HT1080 (cell line): ENCODE results near the gene FKBP9. TPM values are rescaled to one million over a fixed set of nuclear protein-coding genes. Genes with fewer than 3 reads are reported as not detected.
"Not testable (repeated sequence)": the region's sequence is repeated elsewhere in the genome, so short reads cannot be mapped to it uniquely, and the experiment has no call there.

Experiments used
- DNase-seq: peaks from one replicate; pipeline ENCODE4 v3.0.0-alpha.2; 2015; ENCODE audit warnings: low read depth
- total RNA-seq: library from RNA; depleted of rRNA; stranded (reverse); fragments of >200 nt; shearing (Covaris generic); gene quantifications from 2 replicates; pipeline ENCODE4 v1.2.3, GENCODE V29; 2014

Gene FKBP9
- total RNA-seq, 1 experiment from 2014 or later: 47.6 TPM

- not testable (repeated sequence) for DNase-seq
Measured at GRCh38 chr7:33004104-33004616, 46.9 kb downstream of the FKBP9 start.

DNA sequence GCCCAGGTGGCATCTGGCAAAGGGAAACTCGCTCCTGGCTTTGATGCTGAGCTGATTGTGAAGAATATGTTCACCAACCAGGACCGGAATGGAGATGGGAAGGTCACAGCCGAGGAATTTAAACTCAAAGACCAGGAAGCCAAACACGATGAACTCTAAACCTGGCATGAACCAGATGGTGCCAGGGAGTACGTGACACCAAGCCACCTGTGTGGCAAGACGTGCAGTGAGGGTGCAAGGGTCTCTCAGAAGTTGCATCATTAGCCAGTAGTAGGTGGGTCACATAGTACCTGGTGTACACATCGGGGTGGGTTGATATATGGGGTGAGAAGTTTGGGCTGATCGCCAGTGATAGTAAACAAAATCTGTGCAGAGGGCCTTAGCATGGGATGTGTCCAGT lies 48.0 kb downstream of the FKBP9 start:
- not testable (repeated sequence) for DNase-seq

DNA sequence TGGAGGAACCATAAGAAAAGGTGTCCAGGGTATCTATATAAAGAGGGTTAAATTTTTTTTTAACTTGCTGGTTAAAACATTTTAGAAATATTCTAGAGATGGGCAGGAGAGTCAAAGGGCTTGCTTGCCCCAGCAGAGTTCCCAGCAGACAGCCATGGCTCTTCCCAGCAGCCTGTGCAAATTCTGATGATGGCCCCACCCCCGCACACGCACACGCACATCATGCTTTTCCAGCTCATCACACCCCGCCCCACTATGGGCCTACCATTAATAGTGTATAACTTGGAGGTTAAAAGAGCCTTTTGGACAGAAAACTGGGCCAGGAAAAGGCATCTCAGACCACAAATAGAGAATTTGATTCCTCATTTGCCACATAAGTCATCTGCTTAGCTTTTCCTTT lies 48.5 kb downstream of the FKBP9 start:
- DNase-seq: not testable (repeated sequence)

DNA sequence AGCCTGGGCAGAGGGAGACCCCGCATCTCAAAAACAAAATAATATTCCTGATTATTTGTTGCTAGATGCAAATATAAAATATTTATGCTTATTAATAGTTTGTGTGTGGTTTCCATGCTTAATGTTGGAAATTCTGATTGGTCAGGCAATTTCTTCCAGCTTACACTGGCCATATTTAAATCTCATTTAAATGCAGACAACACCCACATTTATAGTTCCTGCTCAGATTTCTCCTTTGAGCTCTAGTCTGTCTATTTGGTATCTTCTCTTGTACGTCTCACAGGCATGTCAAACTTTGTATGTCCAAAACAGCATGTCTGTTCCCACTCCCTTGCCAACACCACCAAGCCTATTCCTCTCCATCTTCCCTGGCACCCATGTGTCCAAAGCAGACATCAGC lies 52.5 kb downstream of the FKBP9 start:
- DNase-seq: no peak

GRCh38 chr7:33012364-33012763 lies 55.1 kb downstream of the FKBP9 start:
- DNase-seq: no peak

DNA sequence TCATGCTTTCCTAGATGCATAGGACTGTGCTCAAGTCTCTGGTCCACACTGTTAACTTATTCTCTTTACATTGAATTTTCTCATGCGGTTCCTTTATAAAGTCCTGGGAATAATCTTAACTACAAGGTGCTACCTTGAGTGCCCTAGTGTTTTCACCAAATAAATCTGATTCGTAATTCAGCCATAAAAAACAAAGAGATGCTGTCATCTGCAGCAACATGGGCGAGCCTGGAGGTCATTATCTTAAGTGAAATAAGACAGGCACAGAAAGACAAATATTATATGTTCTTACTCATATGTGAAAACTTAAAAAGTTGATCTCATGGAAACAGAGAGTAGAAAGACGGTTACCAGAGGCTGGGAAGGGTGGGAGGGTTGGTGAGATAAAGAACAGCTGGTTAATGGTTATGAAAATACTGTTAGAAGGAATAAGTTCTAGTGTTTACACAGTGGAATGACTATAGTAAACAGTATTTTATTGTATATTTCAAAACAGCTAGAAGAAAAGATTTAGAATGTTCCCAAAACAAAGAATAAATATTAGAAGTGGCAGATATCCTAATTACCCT lies 67.0 kb downstream of the FKBP9 start:
- DNase-seq: no peak

- no peak for DNase-seq
Measured at GRCh38 chr7:33035776-33036175, 78.5 kb downstream of the FKBP9 start.

GRCh38 chr7:33038639-33039038 lies 81.4 kb downstream of the FKBP9 start:
- no peak for DNase-seq

GRCh38 chr7:33039257-33039902 lies 82.1 kb downstream of the FKBP9 start:
- no peak for DNase-seq

DNA sequence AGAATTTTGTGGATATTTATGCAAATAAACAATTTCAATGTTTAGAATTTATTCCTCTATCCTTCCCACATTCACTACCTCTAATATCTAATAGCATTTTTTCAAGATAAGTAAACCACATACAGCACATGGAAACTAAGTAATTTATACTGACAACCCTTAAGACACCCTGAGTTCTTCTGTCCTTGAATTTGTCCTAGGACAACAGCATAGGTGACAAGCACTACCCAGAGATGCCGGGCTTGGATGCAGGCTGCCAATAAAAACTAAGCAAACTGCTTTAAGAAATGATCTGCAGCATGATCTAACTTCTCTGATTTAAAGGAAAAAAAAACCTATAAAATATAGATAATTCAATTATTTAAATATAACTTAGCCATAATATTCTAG lies 82.7 kb downstream of the FKBP9 start:
- no peak for DNase-seq

- DNase-seq: peak; percentile 20
Measured at GRCh38 chr7:33040803-33041516, 83.7 kb downstream of the FKBP9 start.

DNA sequence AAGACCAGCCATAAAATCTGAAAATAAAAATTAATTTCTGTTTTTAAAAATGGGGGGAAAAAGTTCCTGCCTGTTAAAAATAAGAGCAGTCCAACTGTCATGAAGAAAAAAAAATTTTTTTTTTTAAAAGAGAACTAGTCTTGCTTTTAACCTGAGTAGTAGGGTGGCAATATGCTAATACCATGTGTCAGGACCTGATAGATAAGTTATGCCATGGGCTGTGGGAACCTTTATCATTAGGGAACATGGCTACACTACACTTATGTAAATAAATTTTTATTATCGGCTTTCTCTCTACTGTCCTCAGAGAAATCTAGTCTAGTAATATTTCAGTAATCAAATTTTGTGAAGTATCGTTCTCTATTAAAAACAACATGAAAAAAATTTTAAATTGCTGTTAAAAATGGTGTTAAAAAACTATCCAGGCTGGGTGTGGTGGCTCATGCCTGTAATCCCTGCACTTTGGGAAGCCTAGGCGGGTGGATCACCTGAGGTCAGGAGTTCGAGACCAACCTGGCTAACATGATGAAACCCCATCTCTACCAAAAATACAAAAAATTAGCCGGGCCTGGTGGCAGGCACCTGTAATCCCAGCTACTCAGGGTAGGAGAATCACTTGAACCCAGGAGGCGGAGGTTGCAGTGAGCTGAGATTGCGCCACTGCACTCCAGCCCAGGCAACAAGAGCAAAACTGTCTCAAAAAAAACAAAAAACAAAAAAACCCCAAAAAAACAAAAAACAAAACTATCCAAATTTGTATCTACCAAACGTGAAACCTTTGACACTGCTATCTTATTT lies 84.6 kb downstream of the FKBP9 start:
- DNase-seq: no peak

DNA sequence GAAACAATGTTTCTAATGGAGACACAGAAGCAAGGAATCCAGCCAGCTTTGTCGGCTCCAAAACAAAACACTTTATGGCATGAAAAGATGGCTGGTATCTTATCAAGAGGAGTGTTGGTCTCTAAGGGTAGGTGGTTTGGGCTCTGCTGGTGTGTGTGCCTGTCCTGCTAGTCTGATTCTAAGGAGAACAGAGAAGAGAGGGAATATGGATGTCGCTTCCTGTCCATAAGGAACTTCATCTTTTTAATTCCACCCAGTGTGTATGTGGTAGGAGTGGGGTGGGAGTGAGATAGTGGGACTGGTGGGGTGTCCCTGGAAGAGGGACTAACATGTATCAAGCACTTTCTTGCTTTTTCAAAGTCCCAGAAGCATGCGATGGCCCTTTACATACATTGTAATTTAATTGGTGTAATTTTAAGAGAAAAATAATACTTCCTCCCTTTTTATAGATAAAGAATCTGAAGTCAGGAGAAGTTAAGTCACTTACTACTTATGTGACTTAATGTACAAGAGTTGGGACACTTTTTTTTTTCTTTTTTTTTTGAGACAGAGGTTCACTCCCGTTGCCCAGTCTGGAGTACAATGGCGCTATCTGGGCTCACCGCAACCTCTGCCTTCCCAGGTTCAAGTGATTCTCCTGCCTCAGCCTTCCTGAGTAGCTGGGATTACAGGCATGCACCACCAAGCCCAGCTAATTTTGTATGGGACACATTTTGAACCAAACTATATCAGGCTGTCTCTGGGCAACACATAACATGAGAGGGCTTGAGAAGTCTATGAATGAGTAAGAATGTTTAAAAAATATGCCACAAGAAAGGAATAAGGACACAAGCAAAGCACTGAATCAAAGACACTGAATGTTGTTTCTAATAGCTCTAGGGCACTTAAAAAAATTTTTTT lies 86.5 kb downstream of the FKBP9 start:
- no peak for DNase-seq

- no peak for DNase-seq
Measured at GRCh38 chr7:33044401-33044718, 87.1 kb downstream of the FKBP9 start.

- DNase-seq: no peak
Measured at GRCh38 chr7:33044986-33045385, 87.7 kb downstream of the FKBP9 start.

- DNase-seq: no peak
Measured at GRCh38 chr7:33048257-33048656, 91.0 kb downstream of the FKBP9 start.

GRCh38 chr7:33048704-33049103 lies 91.5 kb downstream of the FKBP9 start:
- DNase-seq: no peak

GRCh38 chr7:33050535-33051318 lies 93.5 kb downstream of the FKBP9 start:
- DNase-seq: peak; percentile 44

DNA sequence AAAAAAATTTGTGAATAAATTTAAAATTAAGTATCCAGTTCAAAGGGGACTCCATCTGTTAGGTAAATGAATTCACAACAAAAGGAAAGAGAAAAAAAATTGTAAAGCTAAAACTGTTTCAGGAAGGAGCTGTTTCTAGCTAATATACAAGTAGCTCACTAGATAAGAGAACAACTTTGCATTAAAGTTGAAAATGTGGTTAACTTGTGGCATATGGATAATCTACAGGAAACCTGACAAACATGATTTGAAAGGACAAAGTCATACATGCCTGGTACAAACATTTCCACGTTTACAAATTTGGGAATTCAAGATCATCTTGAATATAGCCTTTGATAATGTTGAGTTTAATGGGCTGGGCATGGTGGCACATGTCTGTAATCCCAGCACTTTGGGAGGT lies 96.5 kb downstream of the FKBP9 start:
- no peak for DNase-seq
